MCF 10A (cell line): Measurements from ENCODE around the gene MLX. TPM values are rescaled to one million over a fixed set of nuclear protein-coding genes. Genes with fewer than 3 reads are reported as not detected.
"Not testable (repeated sequence)": the region's sequence is repeated elsewhere in the genome, so short reads cannot be mapped to it uniquely, and the experiment has no call there.

Experiments
- BruUV-seq: library from RNA; stranded (reverse); fragments of 400-500 nt; replicated peaks from 2 replicates; lab custom pipeline; 2021; lab: Mats Ljungman, UMichigan
- CTCF ChIA-PET: fragments of 300-600 bp; sonication (Branson Sonifier 250); formaldehyde crosslinking; extraction: SDS; loops from one replicate; lab custom pipeline; 2021; ENCODE audit warnings: antibody characterized with exemption, inconsistent platforms; lab: Yijun Ruan, JAX
- POLR2A ChIA-PET: fragments of 300-600, 350-650 bp; sonication (Branson Sonifier 250); formaldehyde crosslinking; extraction: SDS; loops from one replicate; lab custom pipeline; 2020; ENCODE audit warnings: antibody characterized with exemption, inconsistent platforms; lab: Yijun Ruan, JAX
- DNase-seq: peaks from one replicate; pipeline ENCODE4 v3.0.0-alpha.2; 2018; ENCODE audit not compliant: unreplicated experiment
- H3K27ac Mint-ChIP-seq: one replicate; pipeline ENCODE4 v1.8.0; 2022; ENCODE audit warnings: mild to moderate bottlenecking, low read depth, mixed read lengths; ENCODE audit not compliant: unreplicated experiment
- H3K27me3 Mint-ChIP-seq: one replicate; pipeline ENCODE4 v1.8.0; 2022; ENCODE audit warnings: mixed read lengths; ENCODE audit not compliant: insufficient read depth, unreplicated experiment
- H3K36me3 Mint-ChIP-seq: one replicate; pipeline ENCODE4 v1.8.0; 2022; ENCODE audit warnings: mild to moderate bottlenecking, moderate library complexity, mixed read lengths; ENCODE audit not compliant: insufficient read depth, unreplicated experiment
- H3K4me1 Mint-ChIP-seq: one replicate; pipeline ENCODE4 v1.8.0; 2022; ENCODE audit warnings: mixed read lengths; ENCODE audit not compliant: insufficient read depth, unreplicated experiment
- H3K4me3 Mint-ChIP-seq: one replicate; pipeline ENCODE4 v1.8.0; 2022; ENCODE audit warnings: mild to moderate bottlenecking, moderate library complexity, mixed read lengths; ENCODE audit not compliant: unreplicated experiment
- H3K9me3 Mint-ChIP-seq: one replicate; pipeline ENCODE4 v1.8.0; 2022; ENCODE audit warnings: mixed read lengths; ENCODE audit not compliant: unreplicated experiment
- intact Hi-C: fragments of 100-400 bp; cut with micrococcal nuclease; formaldehyde crosslinking; loops from 2 replicates; pipeline ENCODE4 v1.14.1; 2022
- total RNA-seq: library from RNA; stranded (reverse); gene quantifications from 2 replicates; pipeline ENCODE4 v1.2.3, GENCODE V29; 2022
- TF ChIP-seq, protein P1 (sequence below): fragments of 200-600 bp; IDR thresholded peaks from one replicate; pipeline ENCODE4 v1.8.0; 2022; ENCODE audit warnings: antibody characterized with exemption, mild to moderate bottlenecking; ENCODE audit not compliant: unreplicated experiment

The MLX gene
- total RNA-seq, 1 experiment from 2014 or later: 39.6 TPM

DNA sequence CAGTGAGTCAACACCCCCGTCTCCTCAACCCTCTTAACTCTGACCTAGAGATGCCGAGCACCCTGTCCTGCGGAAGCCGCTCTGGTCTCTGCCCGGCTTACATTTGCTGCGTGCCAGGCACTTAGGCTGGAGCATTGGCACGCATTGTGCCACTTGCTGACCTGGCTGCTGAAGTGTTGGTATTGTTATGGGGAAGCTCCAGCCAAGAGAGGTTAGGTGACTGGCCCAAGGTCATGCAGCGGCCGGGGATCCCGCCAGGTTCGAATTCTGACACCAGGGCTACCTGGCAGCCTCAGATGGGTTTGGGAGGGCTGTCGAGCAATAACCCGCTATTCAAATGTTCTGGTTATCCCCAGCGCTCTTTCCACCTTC is 19.2 kb upstream of the MLX start:
- BruUV-seq: no TSS peak
- intact Hi-C loops: no loop called here
- H3K27me3 Mint-ChIP-seq: no peaks in the 10 kb centered on the region
- no peaks in the 10 kb centered on the region for H3K4me1 Mint-ChIP-seq
- H3K36me3 Mint-ChIP-seq: peaks cover 25% of the 10 kb centered on the region
- H3K27ac Mint-ChIP-seq: no peak overlapping the region
- H3K4me3 Mint-ChIP-seq: no peak overlapping the region
- no peaks in the 10 kb centered on the region for H3K9me3 Mint-ChIP-seq
- POLR2A ChIA-PET: interaction anchor here (0.7 kb wide), 1 partner anchor 9 kb away, joined by 3 read pairs; no protein-coding TSS in a partner anchor
- DNase-seq: no peak
- TF ChIP-seq, protein P1, sequence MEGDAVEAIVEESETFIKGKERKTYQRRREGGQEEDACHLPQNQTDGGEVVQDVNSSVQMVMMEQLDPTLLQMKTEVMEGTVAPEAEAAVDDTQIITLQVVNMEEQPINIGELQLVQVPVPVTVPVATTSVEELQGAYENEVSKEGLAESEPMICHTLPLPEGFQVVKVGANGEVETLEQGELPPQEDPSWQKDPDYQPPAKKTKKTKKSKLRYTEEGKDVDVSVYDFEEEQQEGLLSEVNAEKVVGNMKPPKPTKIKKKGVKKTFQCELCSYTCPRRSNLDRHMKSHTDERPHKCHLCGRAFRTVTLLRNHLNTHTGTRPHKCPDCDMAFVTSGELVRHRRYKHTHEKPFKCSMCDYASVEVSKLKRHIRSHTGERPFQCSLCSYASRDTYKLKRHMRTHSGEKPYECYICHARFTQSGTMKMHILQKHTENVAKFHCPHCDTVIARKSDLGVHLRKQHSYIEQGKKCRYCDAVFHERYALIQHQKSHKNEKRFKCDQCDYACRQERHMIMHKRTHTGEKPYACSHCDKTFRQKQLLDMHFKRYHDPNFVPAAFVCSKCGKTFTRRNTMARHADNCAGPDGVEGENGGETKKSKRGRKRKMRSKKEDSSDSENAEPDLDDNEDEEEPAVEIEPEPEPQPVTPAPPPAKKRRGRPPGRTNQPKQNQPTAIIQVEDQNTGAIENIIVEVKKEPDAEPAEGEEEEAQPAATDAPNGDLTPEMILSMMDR: no peak
- CTCF ChIA-PET: interaction anchor here (0.7 to 1.4 kb wide), 2 partner anchors 12 to 16 kb away, joined by 3 read pairs; partner anchors contain the start of gene NAGLU

DNA sequence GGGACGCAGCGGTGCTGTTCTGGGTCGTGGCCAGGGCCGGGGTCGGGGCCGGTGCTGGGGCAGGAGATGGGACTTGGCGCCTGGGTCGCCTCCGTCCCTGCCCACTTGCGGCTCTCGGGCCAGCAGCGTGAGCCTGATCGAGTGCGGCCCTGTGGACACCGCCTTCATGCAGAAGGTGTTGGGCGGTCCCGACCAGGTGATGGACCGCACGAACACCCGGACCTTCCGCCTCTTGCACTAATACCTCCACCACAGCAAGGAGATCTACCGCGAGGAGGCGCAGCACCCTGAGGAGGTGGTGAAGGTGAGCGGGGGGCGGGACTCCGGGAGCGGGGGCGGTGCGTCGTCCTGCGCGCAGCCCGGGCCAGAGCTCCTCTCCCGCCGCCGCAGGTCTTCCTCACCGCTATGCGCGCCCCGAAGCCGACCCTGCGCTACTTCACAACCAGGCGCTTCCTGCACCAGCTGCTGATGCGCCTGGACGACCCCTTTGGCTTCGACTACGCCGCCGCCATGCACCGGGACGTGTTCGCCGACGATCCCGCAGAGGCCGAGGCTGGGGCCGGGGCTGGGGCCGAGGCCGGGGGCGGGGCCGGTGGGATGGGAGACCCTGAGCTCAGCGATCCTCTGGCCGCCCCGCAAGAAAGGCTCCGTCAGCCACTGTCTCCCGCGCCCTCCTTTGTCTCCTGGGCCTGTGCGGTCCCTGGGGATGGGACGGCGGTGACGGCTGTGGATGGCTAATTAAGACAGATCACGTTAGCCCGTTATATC is 18.6 kb upstream of the MLX start:
- Mint-ChIP-seq H3K4me3 (peak overlapping the region; percentile 31), H3K9me3 (no peaks in the 10 kb centered on the region), H3K27me3 (no peaks in the 10 kb centered on the region), H3K27ac (no peak overlapping the region), H3K4me1 (peaks cover 2% of the 10 kb centered on the region), H3K36me3 (peaks cover 20% of the 10 kb centered on the region)
- ChIA-PET CTCF (interaction anchor here (0.6 to 1.4 kb wide), 4 partner anchors 12 to 368 kb away, joined by 3 to 4 read pairs (median 3); partner anchors contain the start of gene NAGLU), POLR2A (interaction anchor here (0.7 kb wide), 2 partner anchors 9 to 18 kb away, joined by 3 read pairs; no protein-coding TSS in a partner anchor)
- DNase-seq: peak; percentile 68
- BruUV-seq: no TSS peak
- TF ChIP-seq, protein P1: no peak
- intact Hi-C loops: no loop called here

DNA sequence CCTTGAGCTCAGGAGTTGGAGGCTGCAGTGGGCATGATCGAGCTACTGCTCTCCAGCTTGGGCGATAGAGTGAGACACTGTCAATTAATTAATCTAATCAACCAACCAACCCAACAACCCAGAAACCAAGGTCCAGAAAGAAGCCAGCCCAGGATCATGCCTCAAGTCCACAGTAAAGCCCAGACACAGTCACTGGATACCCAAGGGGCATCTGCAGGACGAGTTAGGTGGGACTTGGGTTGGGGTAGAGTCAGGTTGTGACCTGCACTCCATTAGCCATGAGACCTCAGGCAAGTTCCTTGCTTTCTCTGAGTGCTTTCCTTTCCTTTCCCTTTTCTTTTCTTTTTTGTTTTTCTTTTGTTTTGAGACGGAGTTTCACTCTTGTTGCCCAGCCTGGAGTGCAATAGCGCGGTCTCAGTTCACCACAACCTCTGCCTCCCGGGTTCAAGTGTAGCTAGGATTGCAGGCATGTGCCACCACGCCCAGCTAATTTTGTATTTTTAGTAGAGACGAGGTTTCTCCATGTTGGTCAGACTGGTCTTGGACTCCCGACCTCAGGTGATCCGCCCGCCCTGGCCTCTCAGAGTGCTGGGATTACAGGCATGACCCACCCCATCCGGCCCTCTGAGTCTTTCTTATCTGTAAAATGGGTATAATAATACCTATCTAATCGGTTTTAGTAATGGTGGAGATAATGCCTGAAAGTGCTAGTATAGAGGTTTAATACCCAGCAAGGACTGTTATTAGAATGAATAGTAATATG is 17.7 kb upstream of the MLX start:
- ChIA-PET CTCF (no interaction called here), POLR2A (no interaction called here)
- Mint-ChIP-seq H3K4me3 (no peak overlapping the region), H3K27me3 (no peaks in the 10 kb centered on the region), H3K4me1 (peaks cover 6% of the 10 kb centered on the region), H3K9me3 (no peaks in the 10 kb centered on the region), H3K36me3 (peaks cover 20% of the 10 kb centered on the region), H3K27ac (no peak overlapping the region)
- DNase-seq: no peak
- BruUV-seq: no TSS peak
- intact Hi-C loops: no loop called here
- TF ChIP-seq, protein P1: no peak

DNA sequence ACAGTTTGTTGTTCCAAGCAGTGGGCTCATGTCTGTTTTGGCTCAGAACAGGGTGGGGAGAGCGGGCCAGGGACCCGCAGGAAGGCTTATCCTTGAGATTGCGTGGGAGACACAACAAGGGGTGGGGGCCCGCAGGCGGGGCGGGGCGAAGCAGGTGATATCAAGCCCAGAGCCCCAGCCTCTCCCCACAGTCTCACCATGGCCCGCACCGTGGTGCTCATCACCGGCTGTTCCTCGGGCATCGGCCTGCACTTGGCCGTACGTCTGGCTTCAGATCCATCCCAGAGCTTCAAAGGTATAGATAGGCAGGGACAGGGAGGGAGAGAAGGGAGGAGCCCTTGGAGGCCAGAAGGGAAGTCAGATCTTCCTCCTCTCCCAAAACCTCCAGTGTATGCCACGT is 14.2 kb upstream of the MLX start, which contains the start of gene HSD17B1:
TSS of gene HSD17B1 (plus strand) at position 188 of the 400 bp plus-strand sequence. CDS start at position 199, 11 bp downstream.
- peaks cover 10% of the 10 kb centered on the region for H3K36me3 Mint-ChIP-seq
- H3K27me3 Mint-ChIP-seq, H3K4me1 Mint-ChIP-seq, DNase-seq, intact Hi-C loops, H3K9me3 Mint-ChIP-seq, BruUV-seq: not testable (repeated sequence)
- peak within 1 kb of the TSS; percentile 89 for H3K27ac Mint-ChIP-seq
- ChIA-PET POLR2A (interaction anchor here (2.4 to 3.1 kb wide), 4 partner anchors 17 to 131 kb away, joined by 17 to 38 read pairs (median 25); partner anchors contain the start of genes CAVIN1, NAGLU and PSMC3IP), CTCF (interaction anchor here (0.7 kb wide), 2 partner anchors 138 to 861 kb away, joined by 3 read pairs; no protein-coding TSS in a partner anchor)
- H3K4me3 Mint-ChIP-seq: peak within 1 kb of the TSS; percentile 91
